ENCODE measurements around the gene PAQR6.

Gene PAQR6

GRCh38 chr1:156212833-156213643, 34.8 kb downstream of the PAQR6 start, which contains the start of gene PMF1:
PMF1 (plus strand) TSS chr1:156213007; CDS start chr1:156213016, 9 bp downstream.
- TF ChIP-seq GATA1 (IDR thresholded peaks at IDR 0.05; ENCODE audit: low read depth, low read length) (no peak), POLR2A (IDR thresholded peaks at IDR 0.05; ENCODE audit: low read length) (peak; percentile 94)
- peak; percentile 96 to 97 for DNase-seq

GRCh38 chr1:156212130-156212529, 35.7 kb downstream of the PAQR6 start:
- TF ChIP-seq POLR2A (IDR thresholded peaks at IDR 0.05; ENCODE audit: low read length) (no peak), GATA1 (IDR thresholded peaks at IDR 0.05; ENCODE audit: low read depth, low read length) (no peak)
- no peak for DNase-seq

GRCh38 chr1:156211243-156211642, 36.6 kb downstream of the PAQR6 start:
- no peak for DNase-seq
- TF ChIP-seq GATA1 (IDR thresholded peaks at IDR 0.05; ENCODE audit: low read depth, low read length) = no peak
- no peak for TF ChIP-seq POLR2A (IDR thresholded peaks at IDR 0.05; ENCODE audit: low read length)

- no peak for DNase-seq
- TF ChIP-seq POLR2A (IDR thresholded peaks at IDR 0.05; ENCODE audit: low read length) (no peak), GATA1 (IDR thresholded peaks at IDR 0.05; ENCODE audit: low read depth, low read length) (no peak)
Measured at GRCh38 chr1:156204686-156205085, 43.2 kb downstream of the PAQR6 start.

GRCh38 chr1:156203331-156203730, 44.5 kb downstream of the PAQR6 start:
- DNase-seq = peak in 1 of 2 experiments; percentile 11
- no peak for TF ChIP-seq POLR2A (IDR thresholded peaks at IDR 0.05; ENCODE audit: low read length)
- TF ChIP-seq GATA1 (IDR thresholded peaks at IDR 0.05; ENCODE audit: low read depth, low read length) = no peak

- DNase-seq = no peak
- no peak for TF ChIP-seq POLR2A (IDR thresholded peaks at IDR 0.05; ENCODE audit: low read length)
Measured at GRCh38 chr1:156200044-156200443, 47.8 kb downstream of the PAQR6 start.

GRCh38 chr1:156198831-156199349, 49.0 kb downstream of the PAQR6 start:
- TF ChIP-seq GATA1 (IDR thresholded peaks at IDR 0.05; ENCODE audit: low read depth, low read length) (no peak), POLR2A (IDR thresholded peaks at IDR 0.05; ENCODE audit: low read length) (no peak)
- no peak for DNase-seq

- no peak for TF ChIP-seq GATA1 (IDR thresholded peaks at IDR 0.05; ENCODE audit: low read depth, low read length)
- TF ChIP-seq POLR2A (IDR thresholded peaks at IDR 0.05; ENCODE audit: low read length) = no peak
- DNase-seq = no peak
Measured at GRCh38 chr1:156196445-156196844, 51.4 kb downstream of the PAQR6 start.

- DNase-seq = no peak
- TF ChIP-seq GATA1 (IDR thresholded peaks at IDR 0.05; ENCODE audit: low read depth, low read length) (no peak), POLR2A (IDR thresholded peaks at IDR 0.05; ENCODE audit: low read length) (no peak)
Measured at GRCh38 chr1:156195853-156196252, 52.0 kb downstream of the PAQR6 start.

- no peak for TF ChIP-seq POLR2A (IDR thresholded peaks at IDR 0.05; ENCODE audit: low read length)
- no peak for DNase-seq
Measured at GRCh38 chr1:156194300-156194652, 53.6 kb downstream of the PAQR6 start.

GRCh38 chr1:156193488-156194299, 54.2 kb downstream of the PAQR6 start, which contains the start of gene SLC25A44:
SLC25A44 (plus strand) TSS chr1:156194104; CDS start chr1:156199848, 5,744 bp downstream.
- peak; percentile 94 for TF ChIP-seq POLR2A (IDR thresholded peaks at IDR 0.05; ENCODE audit: low read length)
- no peak for TF ChIP-seq GATA1 (IDR thresholded peaks at IDR 0.05; ENCODE audit: low read depth, low read length)
- DNase-seq = peak; percentile 99

Data from erythroblast (primary cell).